Mesenchymal stem cell (in vitro differentiated cells and primary cell): ENCODE data around the gene PLEKHH1.
"Not testable (repeated sequence)": the region's sequence is repeated elsewhere in the genome, so short reads cannot be mapped to it uniquely, and the experiment has no call there.

Experiments
- DNase-seq: peaks from one replicate; pipeline ENCODE4 v3.0.0-alpha.2; 2013
- H2AFZ ChIP-seq: one replicate; pipeline ENCODE4 v1.6.1; 2013; ENCODE audit warnings: low read depth, mild to moderate bottlenecking, control low read depth, inconsistent platforms, low read length, moderate library complexity
- H2AK5ac ChIP-seq: 2 replicates; pipeline ENCODE4 v1.6.1; 2013; ENCODE audit warnings: low read length, moderate library complexity, mild to moderate bottlenecking, inconsistent platforms; ENCODE audit not compliant: severe bottlenecking
- H2BK120ac ChIP-seq: one replicate; pipeline ENCODE4 v1.6.1; 2013; ENCODE audit warnings: low read depth, mild to moderate bottlenecking, inconsistent platforms, low read length, moderate library complexity
- H2BK12ac ChIP-seq, 2 experiments: one replicate each; pipeline ENCODE4 v1.6.1; 2013; ENCODE audit warnings: inconsistent platforms in 2 of 2, low read length in 2 of 2, mild to moderate bottlenecking in 2 of 2, moderate library complexity in 2 of 2, control low read depth in 1 of 2
- H2BK15ac ChIP-seq: one replicate; pipeline ENCODE4 v1.6.1; 2013; ENCODE audit warnings: mild to moderate bottlenecking, low read depth, inconsistent platforms; ENCODE audit not compliant: poor library complexity, severe bottlenecking
- H2BK5ac ChIP-seq: 2 replicates; pipeline ENCODE4 v1.6.1; 2013; ENCODE audit warnings: low read depth, mild to moderate bottlenecking, low read length, control low read depth, inconsistent platforms; ENCODE audit not compliant: poor library complexity, severe bottlenecking
- H3K14ac ChIP-seq, 2 experiments: one replicate each; pipeline ENCODE4 v1.6.1; 2013; ENCODE audit warnings: inconsistent platforms in 2 of 2, low read length in 2 of 2, control low read depth in 1 of 2, mild to moderate bottlenecking in 1 of 2, moderate library complexity in 1 of 2
- H3K18ac ChIP-seq, 2 experiments: one replicate each; pipeline ENCODE4 v1.6.1; 2013; ENCODE audit warnings: inconsistent platforms in 2 of 2, low read length in 2 of 2, control low read depth in 1 of 2, low read depth in 1 of 2, mild to moderate bottlenecking in 1 of 2
- H3K23ac ChIP-seq, 2 experiments: one replicate each; pipeline ENCODE4 v1.6.1; 2013; ENCODE audit warnings: inconsistent platforms in 2 of 2, low read length in 2 of 2, mild to moderate bottlenecking in 2 of 2, moderate library complexity in 2 of 2, control low read depth in 1 of 2
- H3K27ac ChIP-seq: 2 replicates; pipeline ENCODE4 v1.5.1; 2013; ENCODE audit warnings: mild to moderate bottlenecking, moderate library complexity, low read length, control low read depth, inconsistent platforms; ENCODE audit not compliant: poor library complexity, severe bottlenecking
- H3K27me3 ChIP-seq, 2 experiments: 2 replicates each; pipeline versions ENCODE4 v1.6.1 to v1.7.0; 2013; ENCODE audit warnings: low read length in 2 of 2, mild to moderate bottlenecking in 2 of 2, moderate library complexity in 2 of 2, control low read depth in 1 of 2, inconsistent platforms in 1 of 2; ENCODE audit not compliant: control insufficient read depth in 1 of 2, insufficient read depth in 1 of 2
- H3K36me3 ChIP-seq, 2 experiments: 2 replicates each; pipeline versions ENCODE4 v1.6.1 to v1.7.0; 2013; ENCODE audit warnings: low read length in 2 of 2, control low read depth in 1 of 2, inconsistent platforms in 1 of 2, low read depth in 1 of 2, mild to moderate bottlenecking in 1 of 2; ENCODE audit not compliant: insufficient read depth in 2 of 2, control insufficient read depth in 1 of 2
- H3K4ac ChIP-seq, 2 experiments: one replicate each; pipeline ENCODE4 v1.6.1; 2013; ENCODE audit warnings: inconsistent platforms in 2 of 2, low read length in 2 of 2, mild to moderate bottlenecking in 2 of 2, moderate library complexity in 2 of 2, control low read depth in 1 of 2, low read depth in 1 of 2
- H3K4me1 ChIP-seq: 2 replicates; pipeline ENCODE4 v1.6.1; 2013; ENCODE audit warnings: low read depth, low read length, control low read depth; ENCODE audit not compliant: control insufficient read depth, insufficient read depth
- H3K4me2 ChIP-seq: 2 replicates; pipeline ENCODE4 v1.6.1; 2013; ENCODE audit warnings: low read length, mild to moderate bottlenecking, inconsistent platforms; ENCODE audit not compliant: poor library complexity, severe bottlenecking
- H3K4me3 ChIP-seq, 2 experiments: 2 replicates each; pipeline versions ENCODE4 v1.5.1 to v1.7.0; 2013; ENCODE audit warnings: low read length in 2 of 2, mild to moderate bottlenecking in 2 of 2, control low read depth in 1 of 2, low read depth in 1 of 2; ENCODE audit not compliant: insufficient read depth in 1 of 2
- H3K79me1 ChIP-seq: replicated peaks from 2 replicates; pipeline ENCODE4 v1.6.1; 2013; ENCODE audit warnings: mild to moderate bottlenecking, control low read depth, low read length, inconsistent platforms; ENCODE audit not compliant: poor library complexity, severe bottlenecking
- H3K9ac ChIP-seq: 2 replicates; pipeline ENCODE4 v1.7.0; 2013; ENCODE audit warnings: mild to moderate bottlenecking, low read length, moderate library complexity
- H3K9me3 ChIP-seq: 2 replicates; pipeline ENCODE4 v1.7.0; 2013; ENCODE audit warnings: mild to moderate bottlenecking, low read length; ENCODE audit not compliant: control insufficient read depth
- H4K8ac ChIP-seq: one replicate; pipeline ENCODE4 v1.6.1; 2013; ENCODE audit warnings: inconsistent platforms, mild to moderate bottlenecking, low read length, moderate library complexity
- H4K91ac ChIP-seq: one replicate; pipeline ENCODE4 v1.6.1; 2013; ENCODE audit warnings: mild to moderate bottlenecking, low read length, inconsistent platforms
- WGBS: methylation state at CpG from one replicate; pipeline ENCODE4 v1.1.7; 2013; ENCODE audit warnings: mixed read lengths; 5-methylcytosine and 5-hydroxymethylcytosine counted together

The PLEKHH1 gene

GRCh38 chr14:67623114-67623513 lies 90.0 kb downstream of the PLEKHH1 start:
- Histone ChIP-seq H3K9ac (peak overlapping the region; percentile 86), H3K18ac (peak overlapping the region in 1 of 2 experiments; percentile 43), H3K9me3 (no peaks in the 10 kb centered on the region), H3K4me2 (no peak overlapping the region), H2BK5ac (no peak overlapping the region), H3K4me3 (peak overlapping the region in 1 of 2 experiments; percentile 48), H3K27ac (peak overlapping the region; percentile 70), H2AFZ (no peak overlapping the region), H4K8ac (no peak overlapping the region), H3K4me1 (peaks cover 8% of the 10 kb centered on the region), H4K91ac (no peak overlapping the region), H2BK120ac (no peak overlapping the region), H2AK5ac (no peak overlapping the region), H3K4ac (no peak overlapping the region), H3K23ac (no peak overlapping the region), H3K79me1 (no peaks in the 10 kb centered on the region), H2BK12ac (no peak overlapping the region), H3K14ac (no peak overlapping the region), H3K27me3 (no peaks in the 10 kb centered on the region), H3K36me3 (no peaks in the 10 kb centered on the region), H2BK15ac (no peak overlapping the region)
- no peak for DNase-seq
- WGBS, result 14% methylated on average over 1 of the region's 2 CpGs

- not testable (repeated sequence) for H2AFZ ChIP-seq, DNase-seq, H3K27me3 ChIP-seq, H3K79me1 ChIP-seq, H3K4ac ChIP-seq, H3K9ac ChIP-seq, H3K14ac ChIP-seq, H3K9me3 ChIP-seq, H2AK5ac ChIP-seq, H3K4me3 ChIP-seq, H2BK5ac ChIP-seq, H3K18ac ChIP-seq, H2BK15ac ChIP-seq, H2BK12ac ChIP-seq, H3K27ac ChIP-seq, H3K36me3 ChIP-seq, H3K4me1 ChIP-seq, H2BK120ac ChIP-seq, H3K4me2 ChIP-seq, H3K23ac ChIP-seq, H4K91ac ChIP-seq, H4K8ac ChIP-seq
- WGBS, result 100% methylated on average over 1 of the region's 1 CpG
Measured at GRCh38 chr14:67626131-67626530, 93.0 kb downstream of the PLEKHH1 start.

GRCh38 chr14:67627519-67627918 lies 94.4 kb downstream of the PLEKHH1 start:
- no peak for DNase-seq
- no peaks in the 10 kb centered on the region for H3K27me3 ChIP-seq
- H3K36me3 ChIP-seq, result no peaks in the 10 kb centered on the region
- H4K91ac ChIP-seq, result no peak overlapping the region
- no peak overlapping the region for H4K8ac ChIP-seq
- no peak overlapping the region for H2AK5ac ChIP-seq
- no peak overlapping the region for H2BK15ac ChIP-seq
- H3K18ac ChIP-seq, result no peak overlapping the region
- no peak overlapping the region for H3K23ac ChIP-seq
- H3K4me1 ChIP-seq, result no peaks in the 10 kb centered on the region
- no peaks in the 10 kb centered on the region for H3K9me3 ChIP-seq
- H2AFZ ChIP-seq, result no peak overlapping the region
- H3K79me1 ChIP-seq, result no peaks in the 10 kb centered on the region
- peak overlapping the region; percentile 40 for H2BK5ac ChIP-seq
- H2BK12ac ChIP-seq, result no peak overlapping the region
- no peak overlapping the region for H3K9ac ChIP-seq
- H2BK120ac ChIP-seq, result no peak overlapping the region
- H3K14ac ChIP-seq, result no peak overlapping the region
- no peak overlapping the region for H3K4me3 ChIP-seq
- no peak overlapping the region for H3K27ac ChIP-seq
- H3K4ac ChIP-seq, result no peak overlapping the region
- no peak overlapping the region for H3K4me2 ChIP-seq

- H2BK15ac ChIP-seq, result no peak overlapping the region
- no peak overlapping the region for H2AK5ac ChIP-seq
- H3K14ac ChIP-seq, result no peak overlapping the region
- H3K9me3 ChIP-seq, result no peaks in the 10 kb centered on the region
- no peak overlapping the region for H3K27ac ChIP-seq
- H3K4me2 ChIP-seq, result no peak overlapping the region
- H4K8ac ChIP-seq, result no peak overlapping the region
- DNase-seq, result no peak
- no peaks in the 10 kb centered on the region for H3K79me1 ChIP-seq
- no peaks in the 10 kb centered on the region for H3K27me3 ChIP-seq
- H3K4me1 ChIP-seq, result no peaks in the 10 kb centered on the region
- no peak overlapping the region for H3K23ac ChIP-seq
- no peak overlapping the region for H2BK5ac ChIP-seq
- H3K4me3 ChIP-seq, result no peak overlapping the region
- no peak overlapping the region for H2BK120ac ChIP-seq
- H3K9ac ChIP-seq, result no peak overlapping the region
- no peak overlapping the region for H2BK12ac ChIP-seq
- 100% methylated on average over 2 of the region's 4 CpGs for WGBS
- H3K18ac ChIP-seq, result no peak overlapping the region
- H3K36me3 ChIP-seq, result no peaks in the 10 kb centered on the region
- H4K91ac ChIP-seq, result no peak overlapping the region
- H3K4ac ChIP-seq, result no peak overlapping the region
- H2AFZ ChIP-seq, result no peak overlapping the region
Measured at GRCh38 chr14:67630186-67630585, 97.1 kb downstream of the PLEKHH1 start.
